ENCODE data around the gene OCA2. TPM values are rescaled to one million over a fixed set of nuclear protein-coding genes. Genes with fewer than 3 reads are reported as not detected.

OCA2 gene
- total RNA-seq, 1 experiment from 2014 or later, result 0.31 TPM

- Histone ChIP-seq H4K20me1 (ENCODE audit: control insufficient read depth, insufficient read depth, insufficient read length) (no peaks in the 10 kb centered on the region), H3K14ac (ENCODE audit: insufficient read depth, low read length) (no peak overlapping the region), H3K27me3 (ENCODE audit: insufficient read depth, low read length) (no peaks in the 10 kb centered on the region), H2BK20ac (ENCODE audit: low read depth, low read length, poor library complexity, severe bottlenecking) (no peak overlapping the region), H3K9ac (ENCODE audit: extremely low read depth, insufficient read length, low read length) (no peak overlapping the region), H3K27ac (ENCODE audit: insufficient read length, low read depth, low read length) (no peak overlapping the region), H3K56ac (ENCODE audit: insufficient read length, low read depth, low read length) (no peak overlapping the region), H3K4me1 (ENCODE audit: insufficient read depth, low read length) (no peaks in the 10 kb centered on the region), H3K4ac (ENCODE audit: low read depth, low read length) (no peak overlapping the region), H3K79me2 (ENCODE audit: insufficient read depth, low read length) (no peaks in the 10 kb centered on the region), H4K91ac (ENCODE audit: insufficient read length, low read depth, low read length) (no peak overlapping the region), H3K23me2 (ENCODE audit: insufficient read length, low read depth, low read length, poor library complexity, severe bottlenecking) (no peaks in the 10 kb centered on the region), H2BK15ac (ENCODE audit: low read depth, low read length) (no peak overlapping the region), H2AFZ (ENCODE audit: low read length) (no peak overlapping the region), H2BK5ac (ENCODE audit: insufficient read length, low read length) (no peak overlapping the region), H3K4me2 (ENCODE audit: insufficient read depth, insufficient read length, low read length) (no peak overlapping the region), H3K23ac (ENCODE audit: insufficient read length, low read depth, low read length) (no peak overlapping the region), H3K9me3 (ENCODE audit: control insufficient read depth, low read depth, low read length) (no peaks in the 10 kb centered on the region), H3K18ac (ENCODE audit: insufficient read length, low read depth, low read length) (no peak overlapping the region), H3T11ph (ENCODE audit: low read length) (no peak overlapping the region), H2BK12ac (ENCODE audit: insufficient read length, low read depth, low read length) (no peak overlapping the region), H4K8ac (replicated peaks; ENCODE audit: insufficient read length, low read depth, low read length) (no peak overlapping the region), H3K79me1 (ENCODE audit: insufficient read depth, low read depth, low read length, poor library complexity, severe bottlenecking) (no peaks in the 10 kb centered on the region), H4K5ac (ENCODE audit: insufficient read length, low read depth, low read length) (no peak overlapping the region), H2AK5ac (ENCODE audit: insufficient read length, low read length) (no peak overlapping the region), H2BK120ac (ENCODE audit: low read depth, low read length, poor library complexity, severe bottlenecking) (no peak overlapping the region)
- whole genome bisulfite sequencing (ENCODE audit: extremely low coverage, insufficient read length, low lambda C conversion rate), result no CpG with 5 or more reads among the region's 6 CpGs
- TF ChIP-seq CTCF (conservative IDR thresholded peaks at IDR 0.05), result no peak
- Mint-ChIP-seq H3K9me3 (no peaks in the 10 kb centered on the region; a peak in 1 of 5 replicates), H3K36me3 (ENCODE audit: insufficient read depth in 1 of 3, low read depth in 3 of 3) (no peaks in the 10 kb centered on the region), H3K4me1 (peaks cover 0 to 4% of the 10 kb centered on the region in 2 experiments; a peak in 1 of 4 replicates), H3K27me3 (ENCODE audit: low read depth) (peaks cover 3% of the 10 kb centered on the region; the same call in 1 of the 2 replicates), H3K27ac (no peak overlapping the region; a peak in 1 of 7 replicates), H3K4me3 (no peak overlapping the region)
- no peak for DNase-seq
Measured at GRCh38 chr15:27870320-27870719, 228.8 kb downstream of the OCA2 start.

Data from H9 (cell line).